Esophagus squamous epithelium (tissue), 5 donors: Measurements from ENCODE around the gene ALG9. TPM values are rescaled to one million over a fixed set of nuclear protein-coding genes. Genes with fewer than 3 reads are reported as not detected.

Source experiments
- DNase-seq: peaks from one replicate; lab custom pipeline; 2025; lab: John Stamatoyannopoulos, UW
- H3K27ac ChIP-seq, 4 donors: fragments of 200-600 bp; sonication (generic); one replicate each; pipeline ENCODE4 v1.5.1; 2016 to 2019; ENCODE audit warnings: mild to moderate bottlenecking in 1 of 4
- H3K27me3 ChIP-seq, 4 donors: fragments of 200-600 bp; sonication (generic); 1 replicate in 3 of 4; 2 replicates in 1 of 4; pipeline versions ENCODE4 v1.5.1 to v1.6.0; 2017 to 2021; ENCODE audit warnings: antibody characterized with exemption in 1 of 4
- H3K36me3 ChIP-seq, 3 donors: fragments of 200-600 bp; sonication (generic); one replicate each; pipeline ENCODE4 v1.5.1; 2016 to 2019
- H3K4me1 ChIP-seq, 3 donors: fragments of 200-600 bp; sonication (generic); one replicate each; pipeline ENCODE4 v1.5.1; 2017 to 2019
- H3K4me3 ChIP-seq, 4 donors: fragments of 200-600 bp; sonication (generic); 1 replicate in 3 of 4; 2 replicates in 1 of 4; pipeline ENCODE4 v1.5.1; 2016 to 2019; ENCODE audit warnings: mild to moderate bottlenecking in 2 of 4, moderate library complexity in 1 of 4
- H3K9me3 ChIP-seq, 3 donors: fragments of 200-600 bp; sonication (generic); one replicate each; pipeline ENCODE4 v1.5.1; 2016 to 2019
- CTCF ChIP-seq, 6 experiments: fragments of 450-650 bp in 4 of 6; fragments of 200-600 bp in 2 of 6; sonication (generic) in 2 of 6; IDR thresholded peaks; one replicate each; pipeline ENCODE4 v1.5.1; 2016 to 2019; ENCODE audit warnings: antibody characterized with exemption in 6 of 6, mild to moderate bottlenecking in 4 of 6, moderate library complexity in 4 of 6
- POLR2A ChIP-seq, 4 donors: fragments of 450-650 bp; IDR thresholded peaks; one replicate each; pipeline ENCODE4 v1.6.1; 2017; ENCODE audit warnings: antibody characterized with exemption in 4 of 4, mild to moderate bottlenecking in 4 of 4, moderate library complexity in 3 of 4
- WGBS, 2 donors: methylation state at CpG; one replicate each; pipeline ENCODE4 v1.1.5; 2018; 5-methylcytosine and 5-hydroxymethylcytosine counted together
- intact Hi-C: fragments of 100-400 bp; cut with DNase I; formaldehyde crosslinking; loops from one replicate; pipeline ENCODE4 v1.15.0; 2022
- total RNA-seq, 4 donors: library from RNA; depleted of rRNA; stranded (reverse); fragments of >200 nt; gene quantifications; one replicate each; pipeline ENCODE4 v1.1.0, GENCODE V29; 2016
- donor health status: DM: yes; HTN: yes; CAD: no.

The ALG9 gene
- total RNA-seq = 10 to 100 TPM; 18.7 to 29.4 (median 21.8) TPM

DNA sequence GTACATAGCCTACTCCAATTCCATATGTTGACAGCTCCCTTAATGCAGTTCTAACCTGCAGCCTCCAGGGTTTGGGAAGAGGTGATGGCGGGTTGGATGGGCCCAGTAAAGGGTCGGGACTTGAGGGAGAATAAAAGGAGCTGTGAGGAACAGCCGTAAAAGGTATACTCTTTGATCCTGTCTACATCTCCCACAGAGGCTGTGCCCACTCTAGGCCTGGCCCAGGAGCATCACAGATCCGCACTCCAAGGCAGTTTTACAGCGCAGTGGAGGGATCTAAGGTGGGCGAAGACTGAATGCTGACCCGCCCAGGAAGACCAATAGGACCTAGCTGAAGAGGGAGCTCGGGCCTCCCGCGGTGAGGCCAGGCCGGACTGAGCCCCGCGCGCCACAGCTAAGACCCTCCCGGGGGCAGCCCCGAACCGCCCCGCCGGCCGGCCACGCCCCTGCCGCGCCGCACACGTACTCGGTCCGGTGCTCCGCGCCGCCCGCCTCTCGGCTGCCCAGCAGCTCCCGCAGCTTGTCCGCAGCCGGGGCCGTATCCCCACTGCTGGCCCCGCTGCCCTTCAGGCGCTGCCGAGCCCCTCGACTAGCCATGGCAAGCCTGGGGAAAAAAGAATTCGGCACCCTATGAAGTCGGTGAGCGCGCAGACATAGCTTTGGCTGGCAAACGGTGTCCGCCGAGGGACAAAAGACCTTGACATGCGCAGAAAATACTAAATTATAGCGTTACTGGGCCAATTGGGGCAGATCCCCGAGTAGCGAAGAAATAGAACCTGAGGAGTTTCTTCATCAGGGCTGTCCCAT lies at the start of gene ALG9:
Gene ALG9 (minus strand): TSS at position 696 of the 807 bp plus-strand sequence. CDS start 99 bp downstream, at position 597.
- DNase-seq = no peak
- Histone ChIP-seq H3K4me1 (peaks cover 6 to 22% (median 13%) of the 10 kb centered on the region in 3 donors), H3K27me3 (no peaks in the 10 kb centered on the region), H3K27ac (peak within 1 kb of the TSS; percentile 91 to 95 (median 92)), H3K4me3 (peak within 1 kb of the TSS; percentile 80 to 86 (median 84)), H3K9me3 (no peaks in the 10 kb centered on the region), H3K36me3 (peaks cover 0 to 44% (median 6%) of the 10 kb centered on the region in 3 donors)
- TF ChIP-seq CTCF (IDR thresholded peaks at IDR 0.05) (peak in 5 of 6 experiments; percentile 25 to 65 (median 43)), POLR2A (IDR thresholded peaks at IDR 0.05) (peak in 1 of 4 donors; percentile 44)
- 0% methylated on average over 4 to 11 of the region's 51 CpGs for WGBS, 2 donors
- intact Hi-C loops = loop anchor here (10.0 kb wide), 1 partner anchor 54 kb away; no protein-coding TSS in a partner anchor

- Histone ChIP-seq H3K9me3 (no peaks in the 10 kb centered on the region), H3K27ac (no peak overlapping the region), H3K27me3 (no peaks in the 10 kb centered on the region), H3K4me3 (no peak overlapping the region), H3K4me1 (peaks cover 15 to 52% (median 26%) of the 10 kb centered on the region in 3 donors), H3K36me3 (no peaks in the 10 kb centered on the region)
- intact Hi-C loops = loop anchor here (10.0 kb wide), 1 partner anchor 46 kb away; the partner anchor contains the start of genes ALG9, CFAP68 and FDXACB1
- WGBS, 2 donors = 48 to 66% methylated on average over 2 of the region's 2 CpGs
- no peak for TF ChIP-seq POLR2A (IDR thresholded peaks at IDR 0.05)
- no peak for TF ChIP-seq CTCF (IDR thresholded peaks at IDR 0.05)
- no peak for DNase-seq
Measured at GRCh38 chr11:111920908-111921307, 49.5 kb upstream of the ALG9 start.

DNA sequence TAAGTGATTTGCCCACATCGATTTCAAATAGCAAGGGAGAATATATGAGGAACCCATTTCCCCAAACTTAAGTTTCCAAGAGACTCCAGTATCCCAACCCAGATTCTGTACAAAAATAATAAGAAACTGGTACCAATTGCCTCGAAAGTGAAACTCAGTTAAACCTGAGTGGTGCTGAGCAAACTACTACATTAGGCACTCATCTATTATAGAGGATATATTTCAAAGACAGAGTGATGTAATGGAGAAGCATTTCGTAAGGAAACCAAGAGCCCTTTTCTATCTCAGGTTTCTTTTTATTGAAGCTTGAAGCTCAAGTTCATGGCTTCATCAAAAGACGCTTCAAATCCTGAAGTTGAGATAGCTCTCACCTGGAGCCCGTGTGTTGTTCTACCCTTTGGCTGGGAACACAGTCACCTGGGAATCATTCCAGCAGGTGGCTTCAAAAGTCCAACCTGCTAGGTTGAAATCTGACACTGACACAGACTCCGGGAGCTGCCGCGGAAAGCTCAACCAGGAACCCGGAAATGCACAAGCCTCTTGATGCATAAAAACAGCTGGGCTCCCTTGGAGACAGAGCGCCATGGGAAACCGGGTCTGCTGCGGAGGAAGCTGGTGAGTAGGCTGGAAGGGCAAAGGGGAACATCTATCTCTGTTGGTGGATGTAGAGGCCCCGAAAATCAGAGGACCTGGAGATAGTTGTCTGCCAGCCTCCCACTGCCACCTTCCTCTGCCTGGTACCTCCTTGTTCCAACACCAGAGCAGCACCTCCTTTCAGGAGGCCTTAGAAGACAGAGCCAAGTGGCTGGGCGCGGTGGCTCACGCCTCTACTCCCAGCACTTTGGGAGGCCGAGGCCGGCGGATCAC lies 47.2 kb upstream of the ALG9 start, which contains the start of gene C11orf52:
Gene C11orf52 (plus strand): TSS at position 524 of the 867 bp plus-strand sequence. CDS start 60 bp downstream, at position 584.
- TF ChIP-seq CTCF (IDR thresholded peaks at IDR 0.05) (peak in 1 of 6 experiments; percentile 9), POLR2A (IDR thresholded peaks at IDR 0.05) (no peak)
- Histone ChIP-seq H3K4me3 (peak within 1 kb of the TSS in 3 of 4 donors; percentile 29 to 53 (median 32)), H3K27me3 (no peaks in the 10 kb centered on the region), H3K4me1 (peaks cover 14 to 46% (median 17%) of the 10 kb centered on the region in 3 donors), H3K9me3 (no peaks in the 10 kb centered on the region), H3K27ac (peak within 1 kb of the TSS; percentile 75 to 85 (median 80)), H3K36me3 (no peaks in the 10 kb centered on the region)
- WGBS, 2 donors = 41 to 62% methylated on average over 7 to 17 of the region's 19 CpGs
- DNase-seq = no peak
- intact Hi-C loops = no loop called here

- Histone ChIP-seq H3K9me3 (no peaks in the 10 kb centered on the region), H3K36me3 (no peaks in the 10 kb centered on the region), H3K4me1 (peaks cover 10 to 46% (median 12%) of the 10 kb centered on the region in 3 donors), H3K27ac (peak overlapping the region in 2 of 4 donors; percentile 84 to 85), H3K27me3 (peaks cover 0 to 7% (median 0%) of the 10 kb centered on the region in 4 donors), H3K4me3 (no peak overlapping the region)
- TF ChIP-seq POLR2A (IDR thresholded peaks at IDR 0.05) (no peak), CTCF (IDR thresholded peaks at IDR 0.05) (no peak)
- WGBS, 2 donors = 91 to 96% methylated on average over 3 of the region's 3 CpGs
- DNase-seq = no peak
- intact Hi-C loops = no loop called here
Measured at GRCh38 chr11:111917788-111918187, 46.4 kb upstream of the ALG9 start.
